NCI-H1092 treated with DMSO at 0.1 percent for 48 hours (cell line): ENCODE measurements around the gene RGL3.
"Not testable (repeated sequence)": the region's sequence is repeated elsewhere in the genome, so short reads cannot be mapped to it uniquely, and the experiment has no call there.

ENCODE experiments used
- DNase-seq: peaks from one replicate; lab custom pipeline; 2025; lab: John Stamatoyannopoulos, UW

The RGL3 gene

DNA sequence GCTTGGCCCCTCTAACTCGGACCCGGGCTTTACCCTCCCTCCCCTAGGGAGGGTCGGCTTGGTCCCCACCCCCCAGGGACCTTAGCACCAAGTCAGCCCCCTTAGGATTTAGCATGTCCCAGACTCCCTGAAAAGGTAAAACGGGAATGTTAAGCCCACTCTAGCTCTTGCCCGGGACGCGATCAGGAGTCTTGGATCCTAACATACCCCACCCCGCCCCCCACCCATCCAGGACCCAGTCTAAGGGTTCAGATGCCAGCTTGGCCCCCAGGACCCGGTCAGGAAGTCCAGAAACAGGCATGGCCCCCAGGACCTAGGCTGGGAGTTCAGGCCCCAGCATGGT lies 35.4 kb downstream of the RGL3 start:
- DNase-seq: no peak

- DNase-seq: no peak
These were observed 36.0 kb downstream of the RGL3 start for GRCh38 chr19:11382898-11383705.

GRCh38 chr19:11380653-11381537 lies 38.2 kb downstream of the RGL3 start:
- DNase-seq: peak; percentile 99

DNA sequence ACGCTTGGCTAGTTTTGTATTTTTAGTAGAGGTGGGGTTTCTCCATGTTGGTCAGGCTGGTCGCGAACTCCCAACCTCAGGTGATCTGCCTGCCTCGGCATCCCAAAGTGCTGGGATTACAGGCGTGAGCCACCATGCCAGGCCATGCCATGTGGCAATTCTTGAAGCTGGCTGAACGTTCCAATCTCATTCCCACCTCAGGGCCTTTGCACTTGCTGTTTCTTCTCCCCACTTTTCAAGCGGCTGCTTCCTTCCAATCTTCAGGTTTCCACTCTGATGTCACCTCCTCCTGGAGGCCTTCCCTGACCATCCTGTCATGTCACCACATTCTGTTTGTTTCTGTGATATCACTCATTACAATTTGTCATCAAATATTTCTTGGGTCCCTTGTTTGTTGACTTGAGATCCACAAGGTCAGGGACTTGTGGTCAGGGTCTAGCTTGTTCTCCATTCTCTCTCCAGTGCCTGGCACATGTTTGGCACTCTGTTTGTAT lies 39.2 kb downstream of the RGL3 start:
- no peak for DNase-seq

DNA sequence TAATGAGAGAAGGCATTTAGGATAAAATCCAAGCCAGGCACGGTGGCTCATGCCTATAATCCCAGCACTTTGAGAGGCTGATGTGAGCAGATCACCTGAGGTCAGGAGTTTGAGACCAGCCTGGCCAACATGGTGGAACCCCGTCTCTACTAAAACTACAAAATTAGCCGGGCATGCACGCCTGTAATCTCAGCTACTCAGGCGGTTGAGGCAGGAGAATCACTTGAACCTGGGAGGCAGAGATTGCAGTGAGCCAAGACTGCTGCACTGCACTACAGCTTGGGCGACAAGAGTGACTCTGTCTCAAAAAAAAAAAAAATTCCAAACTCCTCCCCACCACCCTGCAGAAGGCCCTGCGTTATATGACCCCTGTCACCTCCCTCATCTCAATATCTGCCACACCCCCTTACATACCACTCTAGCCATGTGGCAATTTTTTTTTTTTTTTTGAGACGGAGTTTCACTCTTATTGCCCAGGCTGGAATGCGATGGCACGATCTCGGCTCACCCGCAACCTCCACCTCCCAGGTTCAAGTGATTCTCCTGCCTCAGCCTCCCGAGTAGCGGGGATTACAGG lies 39.8 kb downstream of the RGL3 start:
- not testable (repeated sequence) for DNase-seq

- peak; percentile 10 for DNase-seq
These were observed 40.6 kb downstream of the RGL3 start for GRCh38 chr19:11378319-11379189.

DNA sequence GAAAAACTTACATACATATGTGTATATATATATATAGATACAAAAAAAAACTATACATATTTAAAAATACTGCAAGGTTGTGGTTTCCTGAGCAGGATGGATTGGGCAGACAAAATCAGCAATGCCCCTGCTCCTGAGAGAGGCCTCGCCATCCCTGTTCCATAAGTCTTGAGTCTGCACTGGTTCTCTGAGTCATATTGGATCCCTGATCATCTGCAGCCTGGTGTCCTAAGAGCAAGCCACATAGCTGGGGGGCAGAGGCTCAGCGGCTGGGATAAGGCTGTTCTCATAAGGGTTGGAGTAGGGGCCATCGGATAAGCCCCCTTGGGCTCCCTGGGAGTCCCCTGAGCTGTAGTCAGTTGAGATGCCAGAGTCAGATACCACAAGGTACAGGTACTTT lies 41.4 kb downstream of the RGL3 start:
- DNase-seq: no peak

- no peak for DNase-seq
These were observed 41.9 kb downstream of the RGL3 start for GRCh38 chr19:11377237-11377636.

- DNase-seq: peak; percentile 61
These were observed 43.8 kb downstream of the RGL3 start for GRCh38 chr19:11375143-11375948.

DNA sequence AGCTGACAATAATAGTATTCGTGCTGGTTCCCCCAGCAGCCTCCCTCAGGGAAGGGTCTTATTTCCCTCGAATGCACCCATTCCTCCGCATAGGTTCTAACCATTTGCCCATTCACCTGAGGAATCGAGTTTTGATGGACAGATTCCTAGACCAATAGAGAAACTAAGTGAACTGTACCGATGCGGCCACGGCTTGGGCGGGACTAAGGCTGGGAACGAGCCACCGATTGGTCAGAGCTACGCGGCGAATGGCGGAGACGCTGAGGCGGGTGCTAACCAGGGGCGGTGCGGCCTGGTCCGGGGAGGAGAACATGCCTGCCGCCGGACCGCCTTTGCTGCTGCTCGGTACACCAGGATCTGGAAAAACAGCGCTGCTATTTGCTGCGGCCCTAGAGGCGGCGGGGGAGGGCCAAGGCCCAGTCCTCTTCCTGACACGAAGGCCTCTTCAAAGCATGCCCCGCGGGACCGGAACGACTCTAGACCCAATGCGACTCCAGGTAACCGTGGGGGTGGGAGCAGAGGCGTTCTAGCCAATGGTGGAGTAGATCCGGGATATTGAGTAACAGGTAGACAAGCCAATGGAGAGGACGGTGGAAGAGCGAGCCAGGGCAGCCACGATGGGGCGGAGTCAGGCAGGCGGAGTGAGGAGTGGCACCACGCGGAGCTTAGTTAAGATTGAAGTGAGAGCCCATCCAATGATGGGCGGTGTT lies 44.5 kb downstream of the RGL3 start, which contains the start of gene SWSAP1:
Gene SWSAP1, plus strand, starts transcription at position 234 of the 710 bp plus-strand sequence. Its CDS starts 15 bp downstream, at position 249.
- peak; percentile 100 for DNase-seq

DNA sequence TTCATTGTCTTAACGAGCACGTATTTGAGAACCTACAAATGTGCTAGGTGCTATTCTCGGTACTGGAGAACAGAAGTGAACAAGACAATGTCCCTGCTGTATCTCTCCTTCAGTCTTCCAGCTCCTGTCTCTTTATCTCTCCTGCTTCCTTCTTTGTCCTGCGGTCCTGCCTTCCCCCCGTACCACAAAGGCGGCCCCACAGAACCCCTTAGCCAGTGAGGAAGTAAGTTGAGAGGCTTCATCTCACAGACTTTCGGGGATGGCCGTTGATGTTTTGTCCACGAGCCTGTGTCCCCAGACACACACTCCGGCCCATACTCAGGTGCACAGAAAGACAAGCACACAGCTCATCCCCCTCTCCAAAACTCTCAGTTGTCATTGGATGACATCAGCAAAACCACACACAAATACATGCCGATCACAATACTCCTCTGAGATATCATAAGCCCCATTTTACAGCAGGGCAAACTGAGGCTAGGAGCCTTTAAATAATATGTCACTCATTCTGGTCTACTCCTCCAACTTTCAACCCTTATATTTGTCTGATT lies 45.2 kb downstream of the RGL3 start:
- no peak for DNase-seq

- peak; percentile 55 for DNase-seq
These were observed 45.8 kb downstream of the RGL3 start for GRCh38 chr19:11373166-11373884.

DNA sequence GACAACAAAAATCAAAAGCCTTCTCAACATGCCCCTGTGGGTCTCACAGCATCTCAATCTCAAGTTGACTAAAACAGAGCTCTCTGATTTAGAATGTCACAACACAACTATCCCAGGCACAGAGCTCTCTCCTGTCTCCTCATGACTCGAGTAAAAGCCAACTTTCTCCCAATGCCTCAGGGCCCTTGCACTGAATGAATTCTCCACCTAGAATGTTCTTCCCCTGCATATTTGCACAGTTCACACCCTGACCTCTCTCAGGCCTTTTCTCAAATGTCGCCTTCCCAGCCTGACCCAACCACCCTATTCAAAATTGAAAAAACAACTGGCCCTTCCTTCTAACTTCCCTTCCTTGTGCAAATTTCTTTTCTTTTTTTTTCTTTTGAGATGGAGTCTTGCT lies 48.4 kb downstream of the RGL3 start:
- DNase-seq: no peak

DNA sequence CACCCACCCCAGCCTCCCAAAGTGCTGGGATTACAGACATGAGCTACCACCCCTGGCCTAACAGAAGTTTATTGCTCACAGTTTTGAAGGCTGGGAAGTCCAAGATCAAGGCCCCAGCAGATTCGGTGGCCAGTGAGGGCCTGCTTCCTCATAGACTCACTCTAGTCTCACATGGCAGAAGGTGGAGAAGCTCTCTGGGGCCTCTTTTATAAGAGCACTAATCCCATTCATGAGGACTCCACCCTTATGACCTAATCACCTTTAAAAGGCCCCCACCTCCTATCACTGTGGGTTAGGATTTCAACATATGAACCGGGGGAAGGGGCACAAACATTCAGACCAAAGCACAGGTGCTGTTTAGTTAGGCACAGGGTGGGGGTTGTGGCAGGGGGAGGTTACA lies 51.6 kb downstream of the RGL3 start:
- DNase-seq: no peak

GRCh38 chr19:11365557-11366117 lies 53.5 kb downstream of the RGL3 start:
- DNase-seq: no peak

DNA sequence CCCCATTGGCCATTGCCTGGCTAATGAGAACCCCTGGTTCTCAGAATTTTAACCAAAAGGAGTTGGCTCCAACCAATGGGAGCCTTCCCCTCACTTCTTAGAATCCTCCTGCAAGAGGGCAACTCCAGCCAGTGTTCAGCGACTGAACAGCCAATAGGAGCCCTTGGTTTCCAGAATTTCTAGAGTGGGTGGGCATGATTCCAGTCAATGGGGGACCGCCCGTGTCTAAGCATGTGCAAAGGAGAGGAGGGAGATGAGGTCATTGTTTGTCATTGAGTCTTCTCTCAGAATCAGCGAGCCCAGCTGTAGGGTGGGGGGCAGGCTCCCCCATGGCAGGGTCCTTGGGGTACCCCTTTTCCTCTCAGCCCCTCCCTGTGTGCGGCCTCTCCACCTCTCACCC lies 54.2 kb downstream of the RGL3 start:
- no peak for DNase-seq

GRCh38 chr19:11364296-11364904 lies 54.7 kb downstream of the RGL3 start:
- DNase-seq: no peak

DNA sequence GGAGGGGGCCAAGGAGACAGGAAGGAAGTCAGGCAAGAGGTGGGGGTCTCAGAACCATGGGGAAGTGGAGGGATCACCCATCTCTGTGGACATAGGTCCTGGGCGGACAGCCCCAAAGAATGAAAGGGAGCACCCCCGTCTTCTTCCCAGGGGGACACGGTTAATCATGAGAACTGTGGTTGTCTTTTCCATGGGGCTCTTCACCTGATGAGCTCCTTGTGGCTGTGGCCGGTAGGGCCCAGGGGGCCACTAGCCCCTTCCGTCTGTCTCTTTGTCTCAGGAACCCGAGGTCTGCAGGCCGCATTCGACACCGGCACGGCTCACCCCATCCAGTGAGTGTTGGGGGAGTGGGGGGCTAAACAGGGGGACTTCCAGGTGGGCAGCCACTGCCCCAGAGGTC lies 55.2 kb downstream of the RGL3 start:
- DNase-seq: no peak
